ENCODE data around the gene AQP2.

Gene AQP2

DNA sequence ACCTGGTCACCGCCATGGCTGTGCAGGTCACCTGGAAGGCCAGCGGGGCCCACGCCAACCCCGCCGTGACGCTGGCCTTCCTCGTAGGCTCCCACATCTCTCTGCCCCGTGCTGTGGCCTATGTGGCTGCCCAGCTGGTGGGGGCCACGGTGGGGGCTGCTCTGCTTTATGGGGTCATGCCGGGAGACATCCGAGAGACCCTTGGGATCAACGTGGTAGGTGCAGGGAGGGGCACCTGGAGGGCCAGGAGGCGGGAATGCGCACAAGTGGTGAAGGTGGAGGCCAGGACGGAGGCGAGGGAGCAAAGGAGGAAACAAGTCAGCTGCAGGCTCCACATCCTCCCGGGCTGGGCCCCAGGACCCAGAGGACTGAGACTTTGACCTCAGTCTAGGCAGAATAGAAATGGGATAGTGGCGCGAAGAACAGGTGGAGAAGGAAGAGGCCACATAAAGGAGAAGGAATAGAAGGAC lies 22.9 kb downstream of the AQP2 start:
- H3K4me2 ChIP-seq (ENCODE audit: low read depth, low read length, poor library complexity, severe bottlenecking), result no peak overlapping the region
- H3K9me2 ChIP-seq (replicated peaks; ENCODE audit: low read depth, low read length), result no peaks in the 10 kb centered on the region
- H3K9ac ChIP-seq (ENCODE audit: low read depth, low read length, poor library complexity, severe bottlenecking), result no peak overlapping the region
- no peaks in the 10 kb centered on the region for H3K36me3 ChIP-seq (ENCODE audit: insufficient read depth, low read length)
- H3K9me3 ChIP-seq (ENCODE audit: insufficient read depth, low read depth, low read length), result no peaks in the 10 kb centered on the region
- no peak overlapping the region for H2AFZ ChIP-seq (ENCODE audit: low read length)
- no peaks in the 10 kb centered on the region for H4K20me1 ChIP-seq (ENCODE audit: insufficient read depth, low read length, poor library complexity, severe bottlenecking)
- no peaks in the 10 kb centered on the region for H3F3A ChIP-seq (ENCODE audit: low read depth)
- no peak overlapping the region for H3K4me3 ChIP-seq (ENCODE audit: low read length, poor library complexity, severe bottlenecking)
- no peak for TF ChIP-seq EZH2phosphoT487 (IDR thresholded peaks at IDR 0.05; ENCODE audit: borderline replicate concordance)
- TF ChIP-seq, protein P1, sequence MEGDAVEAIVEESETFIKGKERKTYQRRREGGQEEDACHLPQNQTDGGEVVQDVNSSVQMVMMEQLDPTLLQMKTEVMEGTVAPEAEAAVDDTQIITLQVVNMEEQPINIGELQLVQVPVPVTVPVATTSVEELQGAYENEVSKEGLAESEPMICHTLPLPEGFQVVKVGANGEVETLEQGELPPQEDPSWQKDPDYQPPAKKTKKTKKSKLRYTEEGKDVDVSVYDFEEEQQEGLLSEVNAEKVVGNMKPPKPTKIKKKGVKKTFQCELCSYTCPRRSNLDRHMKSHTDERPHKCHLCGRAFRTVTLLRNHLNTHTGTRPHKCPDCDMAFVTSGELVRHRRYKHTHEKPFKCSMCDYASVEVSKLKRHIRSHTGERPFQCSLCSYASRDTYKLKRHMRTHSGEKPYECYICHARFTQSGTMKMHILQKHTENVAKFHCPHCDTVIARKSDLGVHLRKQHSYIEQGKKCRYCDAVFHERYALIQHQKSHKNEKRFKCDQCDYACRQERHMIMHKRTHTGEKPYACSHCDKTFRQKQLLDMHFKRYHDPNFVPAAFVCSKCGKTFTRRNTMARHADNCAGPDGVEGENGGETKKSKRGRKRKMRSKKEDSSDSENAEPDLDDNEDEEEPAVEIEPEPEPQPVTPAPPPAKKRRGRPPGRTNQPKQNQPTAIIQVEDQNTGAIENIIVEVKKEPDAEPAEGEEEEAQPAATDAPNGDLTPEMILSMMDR (conservative IDR thresholded peaks at IDR 0.05; ENCODE audit: low read length), result no peak
- no peaks in the 10 kb centered on the region for H3K27me3 ChIP-seq (ENCODE audit: insufficient read depth, low read length, poor library complexity, severe bottlenecking)
- H3K79me2 ChIP-seq (ENCODE audit: insufficient read depth, low read length), result no peaks in the 10 kb centered on the region
- H3K4me1 ChIP-seq (ENCODE audit: insufficient read depth, low read length, poor library complexity, severe bottlenecking), result peaks cover 11% of the 10 kb centered on the region

DNA sequence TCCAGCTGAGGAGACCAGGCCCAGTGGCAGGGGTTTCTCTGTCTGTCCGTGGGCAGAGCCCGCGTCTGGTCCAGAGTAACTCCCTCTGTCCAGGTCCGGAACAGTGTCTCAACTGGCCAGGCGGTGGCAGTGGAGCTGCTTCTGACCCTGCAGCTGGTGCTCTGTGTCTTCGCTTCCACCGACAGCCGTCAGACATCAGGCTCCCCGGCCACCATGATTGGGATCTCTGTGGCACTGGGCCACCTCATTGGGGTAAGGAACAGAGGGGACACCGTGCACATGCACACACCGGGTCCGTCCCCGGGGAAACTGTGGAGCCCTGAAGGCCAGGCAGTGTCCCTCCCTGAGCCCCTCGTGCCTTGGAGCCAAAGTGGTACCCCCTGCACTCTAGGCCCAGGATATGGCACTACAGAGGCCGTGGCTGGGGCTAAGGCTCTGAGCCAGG lies 23.7 kb downstream of the AQP2 start:
- H3K9me3 ChIP-seq (ENCODE audit: insufficient read depth, low read depth, low read length), result no peaks in the 10 kb centered on the region
- H3K9me2 ChIP-seq (replicated peaks; ENCODE audit: low read depth, low read length), result no peaks in the 10 kb centered on the region
- H3K9ac ChIP-seq (ENCODE audit: low read depth, low read length, poor library complexity, severe bottlenecking), result no peak overlapping the region
- H4K20me1 ChIP-seq (ENCODE audit: insufficient read depth, low read length, poor library complexity, severe bottlenecking), result no peaks in the 10 kb centered on the region
- no peak for TF ChIP-seq EZH2phosphoT487 (IDR thresholded peaks at IDR 0.05; ENCODE audit: borderline replicate concordance)
- TF ChIP-seq, protein P1 (conservative IDR thresholded peaks at IDR 0.05; ENCODE audit: low read length), result peak; percentile 20; the same call in 1 of the 2 replicates
- no peak overlapping the region for H2AFZ ChIP-seq (ENCODE audit: low read length)
- H3F3A ChIP-seq (ENCODE audit: low read depth), result no peaks in the 10 kb centered on the region
- H3K27me3 ChIP-seq (ENCODE audit: insufficient read depth, low read length, poor library complexity, severe bottlenecking), result no peaks in the 10 kb centered on the region
- H3K4me2 ChIP-seq (ENCODE audit: low read depth, low read length, poor library complexity, severe bottlenecking), result no peak overlapping the region
- H3K79me2 ChIP-seq (ENCODE audit: insufficient read depth, low read length), result no peaks in the 10 kb centered on the region
- no peak overlapping the region for H3K4me3 ChIP-seq (ENCODE audit: low read length, poor library complexity, severe bottlenecking)
- H3K36me3 ChIP-seq (ENCODE audit: insufficient read depth, low read length), result no peaks in the 10 kb centered on the region
- peaks cover 8% of the 10 kb centered on the region for H3K4me1 ChIP-seq (ENCODE audit: insufficient read depth, low read length, poor library complexity, severe bottlenecking)

DNA sequence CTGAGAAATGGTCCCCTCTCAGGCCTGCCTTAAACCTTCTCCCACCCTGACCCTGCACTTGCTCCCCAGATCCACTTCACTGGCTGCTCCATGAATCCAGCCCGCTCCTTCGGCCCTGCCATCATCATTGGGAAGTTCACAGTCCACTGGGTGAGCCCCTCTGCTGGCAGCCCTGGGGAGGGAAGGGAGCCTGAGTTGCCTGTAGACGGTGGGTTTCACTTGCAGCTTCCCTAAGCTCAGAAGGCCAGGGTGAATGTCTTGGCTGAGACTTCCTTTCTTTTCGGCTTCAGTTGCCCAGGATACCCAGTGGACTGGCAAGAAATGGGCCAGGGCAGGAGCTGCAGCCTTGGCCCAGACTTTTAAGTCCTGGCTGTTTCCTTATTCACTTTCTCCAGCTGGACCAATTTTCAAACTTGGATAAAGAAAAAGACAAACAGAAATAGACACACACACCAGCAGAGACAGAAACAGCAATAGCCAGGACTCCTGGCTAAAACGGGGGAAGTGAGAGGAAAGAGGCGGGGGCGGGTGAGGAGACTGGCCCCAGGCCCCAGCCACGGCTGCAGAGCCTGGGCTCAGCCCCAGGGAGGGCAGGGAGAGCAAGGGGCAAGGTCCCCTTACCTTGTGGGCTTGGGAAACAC lies 24.3 kb downstream of the AQP2 start:
- Histone ChIP-seq H4K20me1 (ENCODE audit: insufficient read depth, low read length, poor library complexity, severe bottlenecking) (no peaks in the 10 kb centered on the region), H3K4me2 (ENCODE audit: low read depth, low read length, poor library complexity, severe bottlenecking) (no peak overlapping the region), H3K79me2 (ENCODE audit: insufficient read depth, low read length) (no peaks in the 10 kb centered on the region), H3K27me3 (ENCODE audit: insufficient read depth, low read length, poor library complexity, severe bottlenecking) (no peaks in the 10 kb centered on the region), H3K4me3 (ENCODE audit: low read length, poor library complexity, severe bottlenecking) (no peak overlapping the region), H2AFZ (ENCODE audit: low read length) (no peak overlapping the region), H3K9me3 (ENCODE audit: insufficient read depth, low read depth, low read length) (no peaks in the 10 kb centered on the region), H3K36me3 (ENCODE audit: insufficient read depth, low read length) (no peaks in the 10 kb centered on the region), H3K9me2 (replicated peaks; ENCODE audit: low read depth, low read length) (no peaks in the 10 kb centered on the region), H3F3A (ENCODE audit: low read depth) (no peaks in the 10 kb centered on the region), H3K9ac (ENCODE audit: low read depth, low read length, poor library complexity, severe bottlenecking) (no peak overlapping the region), H3K4me1 (ENCODE audit: insufficient read depth, low read length, poor library complexity, severe bottlenecking) (peaks cover 3% of the 10 kb centered on the region)
- TF ChIP-seq EZH2phosphoT487 (IDR thresholded peaks at IDR 0.05; ENCODE audit: borderline replicate concordance), result no peak
- TF ChIP-seq, protein P1 (conservative IDR thresholded peaks at IDR 0.05; ENCODE audit: low read length), result no peak
